AG04450 (cell line): ENCODE data around the gene PSMB1. TPM values are rescaled to one million over a fixed set of nuclear protein-coding genes. Genes with fewer than 3 reads are reported as not detected.

Source experiments
- CTCF ChIA-PET: fragments of 300-600, 350-600 bp; formaldehyde crosslinking; extraction: SDS; loops from one replicate; lab custom pipeline; 2022; ENCODE audit warnings: antibody characterized with exemption, inconsistent platforms; lab: Charles Lee
- POLR2A ChIA-PET: fragments of 350-600 bp; formaldehyde crosslinking; extraction: SDS; loops from one replicate; lab custom pipeline; 2021; ENCODE audit warnings: antibody characterized with exemption, inconsistent platforms; lab: Yijun Ruan, JAX
- DNase-seq: peaks from one replicate; pipeline ENCODE4 v3.0.0-alpha.2; 2011; ENCODE audit warnings: low read depth, low spot score
- H3K27ac ChIP-seq: one replicate; pipeline ENCODE4 v1.5.1; 2012; ENCODE audit warnings: low read depth, low read length, control low read depth
- H3K27me3 ChIP-seq: one replicate; pipeline ENCODE4 v1.6.0; 2012; ENCODE audit warnings: low read length; ENCODE audit not compliant: control insufficient read depth, insufficient read depth
- H3K4me3 ChIP-seq: 2 replicates; pipeline ENCODE4 v1.5.1; 2011; ENCODE audit warnings: mild to moderate bottlenecking, low read depth, low read length, control low read depth
- H3K9me3 ChIP-seq: 2 replicates; pipeline ENCODE4 v1.5.1; 2012; ENCODE audit warnings: low read length; ENCODE audit not compliant: control insufficient read depth, insufficient read depth
- polyA plus RNA-seq: library from polyadenylated mRNA; depleted of rRNA; stranded (reverse); fragments of >200 nt; gene quantifications from 2 replicates; pipeline ENCODE4 v1.2.3, GENCODE V29; 2011
- TF ChIP-seq, protein P1 (sequence below): IDR thresholded peaks from 2 replicates; pipeline ENCODE4 v1.5.1; 2011; ENCODE audit warnings: low read depth, low read length, control low read depth, inconsistent platforms

The PSMB1 gene
- polyA plus RNA-seq, 1 experiment = 491 TPM

- ChIA-PET POLR2A (no interaction called here), CTCF (interaction anchor here (3.0 kb wide), 1 partner anchor 8 kb away, joined by 24 read pairs; no protein-coding TSS in a partner anchor)
- Histone ChIP-seq H3K27me3 (no peaks in the 10 kb centered on the region), H3K4me3 (no peak overlapping the region), H3K9me3 (no peaks in the 10 kb centered on the region), H3K27ac (no peak overlapping the region)
- DNase-seq = no peak
- TF ChIP-seq, protein P1, sequence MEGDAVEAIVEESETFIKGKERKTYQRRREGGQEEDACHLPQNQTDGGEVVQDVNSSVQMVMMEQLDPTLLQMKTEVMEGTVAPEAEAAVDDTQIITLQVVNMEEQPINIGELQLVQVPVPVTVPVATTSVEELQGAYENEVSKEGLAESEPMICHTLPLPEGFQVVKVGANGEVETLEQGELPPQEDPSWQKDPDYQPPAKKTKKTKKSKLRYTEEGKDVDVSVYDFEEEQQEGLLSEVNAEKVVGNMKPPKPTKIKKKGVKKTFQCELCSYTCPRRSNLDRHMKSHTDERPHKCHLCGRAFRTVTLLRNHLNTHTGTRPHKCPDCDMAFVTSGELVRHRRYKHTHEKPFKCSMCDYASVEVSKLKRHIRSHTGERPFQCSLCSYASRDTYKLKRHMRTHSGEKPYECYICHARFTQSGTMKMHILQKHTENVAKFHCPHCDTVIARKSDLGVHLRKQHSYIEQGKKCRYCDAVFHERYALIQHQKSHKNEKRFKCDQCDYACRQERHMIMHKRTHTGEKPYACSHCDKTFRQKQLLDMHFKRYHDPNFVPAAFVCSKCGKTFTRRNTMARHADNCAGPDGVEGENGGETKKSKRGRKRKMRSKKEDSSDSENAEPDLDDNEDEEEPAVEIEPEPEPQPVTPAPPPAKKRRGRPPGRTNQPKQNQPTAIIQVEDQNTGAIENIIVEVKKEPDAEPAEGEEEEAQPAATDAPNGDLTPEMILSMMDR = no peak
Observed at GRCh38 chr6:170537329-170537728, 15.8 kb downstream of the PSMB1 start.

DNA sequence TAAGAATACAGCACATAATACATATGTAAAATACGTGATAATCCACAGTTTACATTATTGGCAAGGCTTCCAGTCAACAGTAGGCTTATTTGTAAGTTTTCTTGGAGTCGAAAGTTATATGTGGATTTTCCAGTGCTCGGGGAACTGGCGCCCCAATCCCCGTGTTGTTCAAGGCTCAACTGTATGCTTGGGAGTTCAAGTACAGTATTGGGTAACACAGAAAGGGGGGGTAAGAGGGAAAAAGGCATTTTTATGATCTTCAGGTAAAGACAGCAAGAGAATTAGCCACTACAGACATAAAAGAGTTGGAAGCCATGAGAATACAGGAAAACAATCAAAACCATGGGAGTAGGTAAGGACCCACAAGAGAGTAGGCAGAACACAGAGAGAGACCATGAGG is 16.4 kb downstream of the PSMB1 start:
- Histone ChIP-seq H3K4me3 (no peak overlapping the region), H3K27ac (no peak overlapping the region), H3K9me3 (no peaks in the 10 kb centered on the region), H3K27me3 (no peaks in the 10 kb centered on the region)
- CTCF ChIA-PET = no interaction called here
- TF ChIP-seq, protein P1 = no peak
- no peak for DNase-seq
- POLR2A ChIA-PET = no interaction called here

DNA sequence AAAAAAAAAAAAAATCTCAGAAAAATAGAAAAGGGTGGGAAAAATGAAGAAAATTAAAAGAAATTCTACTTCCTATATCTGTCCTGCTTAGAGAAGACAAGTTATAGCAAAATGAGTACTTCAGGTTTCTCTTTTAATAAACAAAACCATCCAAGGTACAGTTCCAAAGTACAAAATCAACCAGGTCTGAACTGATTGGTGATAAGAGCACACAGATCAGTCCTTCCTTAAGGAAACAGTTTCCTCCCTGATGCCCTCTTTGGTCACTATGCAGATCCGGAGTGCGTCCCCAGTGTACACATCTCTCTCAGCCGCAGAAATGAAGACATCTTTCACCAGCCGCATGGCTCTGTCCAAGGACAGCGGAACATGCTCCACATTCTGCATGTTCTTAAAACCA is 18.1 kb downstream of the PSMB1 start:
- ChIA-PET POLR2A (no interaction called here), CTCF (interaction anchor here (1.5 to 1.7 kb wide), 2 partner anchors 703 to 710 kb away, joined by 3 to 6 read pairs; no protein-coding TSS in a partner anchor)
- no peaks in the 10 kb centered on the region for H3K27me3 ChIP-seq
- no peak overlapping the region for H3K27ac ChIP-seq
- TF ChIP-seq, protein P1 = no peak
- no peak for DNase-seq
- H3K4me3 ChIP-seq = no peak overlapping the region
- no peaks in the 10 kb centered on the region for H3K9me3 ChIP-seq

DNA sequence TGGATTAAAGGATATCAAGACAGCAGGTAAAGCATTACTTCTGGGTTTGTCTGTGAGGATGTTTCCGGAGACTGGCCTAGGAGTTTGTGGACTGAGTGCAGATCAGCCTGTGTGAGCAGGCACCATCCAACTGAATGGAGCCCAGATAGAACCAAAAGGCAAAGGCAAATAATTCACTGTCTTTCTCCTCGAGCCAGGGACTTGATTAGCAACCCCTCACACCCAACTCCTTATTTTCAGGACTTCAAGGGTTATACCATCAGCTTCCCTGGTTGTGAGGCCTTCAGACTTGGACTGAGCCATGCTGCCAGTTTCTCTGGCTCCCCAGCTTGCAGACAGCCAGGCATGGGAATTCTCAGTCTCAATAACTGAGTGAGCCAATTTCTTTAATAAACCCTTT is 19.3 kb downstream of the PSMB1 start:
- Histone ChIP-seq H3K4me3 (no peak overlapping the region), H3K27ac (no peak overlapping the region), H3K9me3 (no peaks in the 10 kb centered on the region), H3K27me3 (no peaks in the 10 kb centered on the region)
- ChIA-PET POLR2A (no interaction called here), CTCF (interaction anchor here (1.1 to 8.6 kb wide), 2 partner anchors 701 to 734 kb away, joined by 3 to 143 read pairs; no protein-coding TSS in a partner anchor)
- no peak for DNase-seq
- TF ChIP-seq, protein P1 = no peak

GRCh38 chr6:170532867-170533488 is 20.1 kb downstream of the PSMB1 start:
- ChIA-PET CTCF (interaction anchor here (1.1 to 8.6 kb wide), 3 partner anchors 701 to 743 kb away, joined by 3 to 143 read pairs (median 59); no protein-coding TSS in a partner anchor), POLR2A (no interaction called here)
- Histone ChIP-seq H3K9me3 (no peaks in the 10 kb centered on the region), H3K27ac (no peak overlapping the region), H3K27me3 (no peaks in the 10 kb centered on the region), H3K4me3 (no peak overlapping the region)
- TF ChIP-seq, protein P1 = no peak
- no peak for DNase-seq
